GM12874 (cell line): ENCODE data around the gene XKRX.

Experiments
- CTCF ChIP-seq: IDR thresholded peaks from 2 replicates; pipeline ENCODE4 v1.5.1; 2011; ENCODE audit warnings: low read depth, mild to moderate bottlenecking, control low read depth, low read length, moderate library complexity; ENCODE audit not compliant: insufficient read depth

XKRX gene

GRCh38 chrX:100926453-100926852 is 2.3 kb downstream of the XKRX start:
- TF ChIP-seq CTCF, result no peak

- TF ChIP-seq CTCF, result no peak
These were observed 4.3 kb downstream of the XKRX start for GRCh38 chrX:100924375-100924774.

GRCh38 chrX:100915562-100915961 is 13.2 kb downstream of the XKRX start:
- TF ChIP-seq CTCF, result no peak

GRCh38 chrX:100913111-100913510 is 15.6 kb downstream of the XKRX start:
- no peak for TF ChIP-seq CTCF

GRCh38 chrX:100911731-100912130 is 17.0 kb downstream of the XKRX start:
- no peak for TF ChIP-seq CTCF

GRCh38 chrX:100905620-100906019 is 23.1 kb downstream of the XKRX start:
- TF ChIP-seq CTCF, result no peak

- no peak for TF ChIP-seq CTCF
These were observed 24.3 kb downstream of the XKRX start for GRCh38 chrX:100904433-100904832.

GRCh38 chrX:100895365-100896075 is 33.2 kb downstream of the XKRX start:
- no peak for TF ChIP-seq CTCF
